PC-9 (cell line): Measurements from ENCODE around the gene TMC8.

Source experiments
- CTCF ChIP-seq: fragments of 200-600 bp; sonication (generic); conservative IDR thresholded peaks from 2 replicates; pipeline ENCODE4 v1.6.1; 2017; ENCODE audit warnings: mixed run types, antibody characterized with exemption, mild to moderate bottlenecking, moderate library complexity
- EZH2 ChIP-seq: fragments of 200-600 bp; sonication (generic); IDR thresholded peaks from 2 replicates; pipeline ENCODE4 v1.8.0; 2017; ENCODE audit warnings: antibody characterized with exemption, low read depth

DNA sequence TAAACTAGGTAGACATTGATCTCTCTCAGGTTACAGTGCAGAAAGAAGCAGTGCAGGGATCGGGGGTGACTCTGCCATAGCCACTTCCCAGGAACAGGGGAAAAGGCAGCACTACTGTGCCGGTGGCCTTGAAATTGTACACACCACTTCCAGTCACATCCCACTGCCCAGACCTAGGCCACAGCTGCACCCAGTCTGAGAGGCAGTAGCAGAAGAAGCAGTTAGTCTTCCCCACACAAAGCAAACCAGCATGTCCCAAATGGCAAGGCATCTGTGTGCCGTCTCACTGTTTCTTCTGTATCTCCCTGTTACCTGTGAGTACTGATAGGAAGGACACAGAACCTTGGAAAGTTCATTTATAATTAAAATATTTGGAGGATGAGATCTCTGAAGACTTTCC is 49.0 kb upstream of the TMC8 start:
- TF ChIP-seq CTCF = no peak
- no peak for TF ChIP-seq EZH2
